C4-2B (cell line): ENCODE measurements around the gene SETD1B.

Source experiments
- CTCF ChIP-seq: fragments of 450-650 bp; conservative IDR thresholded peaks from 2 replicates; pipeline ENCODE4 v1.5.1; 2017; ENCODE audit warnings: mild to moderate bottlenecking
- ZFX ChIP-seq: fragments of 450-650 bp; IDR thresholded peaks from 2 replicates; pipeline ENCODE4 v1.6.1; 2017

DNA sequence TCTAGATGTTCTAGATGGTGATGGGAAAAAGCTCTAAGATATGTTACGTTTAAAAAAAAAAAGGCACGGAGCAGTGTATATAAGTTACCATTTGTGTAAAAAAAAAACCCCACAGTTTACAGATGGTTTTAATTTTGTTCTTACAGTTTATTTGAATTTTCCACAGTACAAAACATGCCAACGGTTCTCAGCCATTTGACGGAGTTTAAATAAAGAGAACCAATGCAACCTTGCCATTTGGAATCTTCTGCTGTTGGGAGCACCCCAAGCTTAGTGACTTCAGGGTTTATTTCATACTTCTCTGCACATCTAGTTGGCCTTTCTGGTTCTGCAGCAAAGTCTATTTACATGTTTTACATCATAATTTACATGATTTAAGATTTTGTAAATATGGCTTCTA, 62.5 kb downstream of the SETD1B start:
- TF ChIP-seq CTCF (no peak), ZFX (no peak)
